Mammary epithelial cell (primary cell): ENCODE data around the gene AACS.

ENCODE experiments used
- EZH2 ChIP-seq: IDR thresholded peaks from 2 replicates; pipeline ENCODE4 v1.6.1; 2012; ENCODE audit warnings: low read length, inconsistent platforms, borderline replicate concordance
- TF ChIP-seq, protein P1 (sequence below), 2 donors: IDR thresholded peaks in 1 of 2; conservative IDR thresholded peaks in 1 of 2; 2 replicates each; pipeline ENCODE4 v1.5.1; 2011 to 2012; ENCODE audit warnings: inconsistent platforms in 2 of 2, low read length in 2 of 2, mild to moderate bottlenecking in 2 of 2, control low read depth in 1 of 2, low read depth in 1 of 2; ENCODE audit not compliant: insufficient read depth in 1 of 2; ENCODE audit errors: extremely low read depth in 1 of 2

DNA sequence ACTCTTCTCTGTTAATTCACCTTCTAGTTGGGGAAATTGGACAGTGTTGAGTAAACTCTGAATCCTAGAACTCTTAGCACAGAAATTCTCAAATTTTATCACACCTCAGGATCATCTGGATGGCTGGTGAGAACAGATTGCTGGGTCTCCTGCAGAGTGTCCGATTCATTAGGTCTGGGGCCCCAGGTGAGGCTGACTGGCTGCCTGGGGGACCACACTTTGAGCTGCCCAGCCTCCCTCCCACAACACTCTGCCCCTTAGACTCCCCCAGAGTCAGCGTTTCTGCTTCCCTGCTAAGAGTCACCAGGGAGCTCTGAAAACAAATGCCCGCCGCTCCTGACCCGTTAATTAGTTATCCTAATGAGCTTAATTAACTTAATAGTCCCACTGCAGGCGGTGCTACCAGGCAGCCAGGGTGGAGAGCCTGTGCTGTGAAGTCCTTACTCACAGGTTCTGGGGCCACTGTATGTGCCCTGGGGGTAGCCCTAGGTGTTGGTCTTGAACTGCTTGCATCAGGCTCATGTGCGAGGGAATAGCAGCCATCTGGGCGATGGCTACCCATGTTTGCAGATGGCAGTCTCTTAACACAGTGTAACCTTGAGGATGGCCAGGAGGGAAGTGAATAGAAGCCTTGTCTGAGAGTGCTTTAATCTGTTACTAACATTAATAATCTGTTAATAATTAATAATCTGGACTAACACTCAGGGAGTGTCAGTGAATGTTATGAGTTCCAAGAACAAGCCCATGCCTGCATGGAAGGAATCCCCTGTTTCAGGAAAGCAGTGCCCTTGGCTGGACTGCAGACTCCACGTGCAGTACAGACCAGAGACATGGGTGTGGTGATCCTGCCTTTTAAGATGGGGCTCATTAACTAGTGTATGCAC is 35.6 kb downstream of the AACS start:
- TF ChIP-seq, protein P1, sequence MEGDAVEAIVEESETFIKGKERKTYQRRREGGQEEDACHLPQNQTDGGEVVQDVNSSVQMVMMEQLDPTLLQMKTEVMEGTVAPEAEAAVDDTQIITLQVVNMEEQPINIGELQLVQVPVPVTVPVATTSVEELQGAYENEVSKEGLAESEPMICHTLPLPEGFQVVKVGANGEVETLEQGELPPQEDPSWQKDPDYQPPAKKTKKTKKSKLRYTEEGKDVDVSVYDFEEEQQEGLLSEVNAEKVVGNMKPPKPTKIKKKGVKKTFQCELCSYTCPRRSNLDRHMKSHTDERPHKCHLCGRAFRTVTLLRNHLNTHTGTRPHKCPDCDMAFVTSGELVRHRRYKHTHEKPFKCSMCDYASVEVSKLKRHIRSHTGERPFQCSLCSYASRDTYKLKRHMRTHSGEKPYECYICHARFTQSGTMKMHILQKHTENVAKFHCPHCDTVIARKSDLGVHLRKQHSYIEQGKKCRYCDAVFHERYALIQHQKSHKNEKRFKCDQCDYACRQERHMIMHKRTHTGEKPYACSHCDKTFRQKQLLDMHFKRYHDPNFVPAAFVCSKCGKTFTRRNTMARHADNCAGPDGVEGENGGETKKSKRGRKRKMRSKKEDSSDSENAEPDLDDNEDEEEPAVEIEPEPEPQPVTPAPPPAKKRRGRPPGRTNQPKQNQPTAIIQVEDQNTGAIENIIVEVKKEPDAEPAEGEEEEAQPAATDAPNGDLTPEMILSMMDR (conservative IDR thresholded peaks at IDR 0.05 in 1 of 2, IDR thresholded peaks at IDR 0.05 in 1 of 2; ENCODE audit: extremely low read depth in 1 of 2, insufficient read depth in 1 of 2, low read depth in 1 of 2, low read length in 2 of 2), result no peak
- no peak for TF ChIP-seq EZH2
